Colonic mucosa (tissue), 4 donors: ENCODE measurements around the gene SHB. TPM values are rescaled to one million over a fixed set of nuclear protein-coding genes. Genes with fewer than 3 reads are reported as not detected.

Experiments used
- DNase-seq: peaks from one replicate; pipeline ENCODE4 v3.0.0-alpha.2; 2020
- H3K27ac ChIP-seq: fragments of 200-600 bp; one replicate; pipeline ENCODE4 v1.8.0; 2021
- H3K27me3 ChIP-seq: fragments of 200-600 bp; one replicate; pipeline ENCODE4 v1.8.0; 2021
- H3K36me3 ChIP-seq: fragments of 200-600 bp; one replicate; pipeline ENCODE4 v1.8.0; 2021
- H3K4me1 ChIP-seq: fragments of 200-600 bp; one replicate; pipeline ENCODE4 v1.8.0; 2021; ENCODE audit warnings: mild to moderate bottlenecking
- H3K4me3 ChIP-seq: fragments of 200-600 bp; one replicate; pipeline ENCODE4 v1.8.0; 2021
- H3K9ac ChIP-seq, 2 donors: one replicate each; pipeline ENCODE4 v1.7.0; 2013; ENCODE audit warnings: control low read depth in 2 of 2, low read depth in 2 of 2, low read length in 2 of 2
- H3K9me3 ChIP-seq: fragments of 200-600 bp; one replicate; pipeline ENCODE4 v1.8.0; 2021
- CTCF ChIP-seq: fragments of 200-600 bp; IDR thresholded peaks from one replicate; pipeline ENCODE4 v1.8.0; 2022; ENCODE audit warnings: antibody characterized with exemption, mild to moderate bottlenecking
- intact Hi-C: fragments of 100-400 bp; cut with DNase I; formaldehyde crosslinking; loops from one replicate; pipeline ENCODE4 v1.14.1; 2022
- total RNA-seq, 2 donors: library from RNA; stranded (reverse); fragmentation: NEBNext Ultra II Directional in 1 of 2; extraction: Animal tissue kit (Norgen Biotek cat#: 25700) in 1 of 2; gene quantifications; one replicate each; pipeline ENCODE4 v1.2.1, GENCODE V29; 2021
- donor health status: healthy.
- donor health status: DM: no; HTN: no; CAD: no.
- donor health status: DM: no; HTN: no; CAD: no.

Gene SHB
- total RNA-seq, 2 donors from 2014 or later: 17.4 to 24.0 TPM

GRCh38 chr9:38015906-38016305, 53.1 kb downstream of the SHB start:
- intact Hi-C loops: no loop called here
- no peak for TF ChIP-seq CTCF
- Histone ChIP-seq H3K27ac (no peak overlapping the region), H3K36me3 (peaks cover 4% of the 10 kb centered on the region), H3K27me3 (no peaks in the 10 kb centered on the region), H3K4me1 (no peaks in the 10 kb centered on the region), H3K9ac (no peak overlapping the region), H3K4me3 (no peak overlapping the region), H3K9me3 (no peaks in the 10 kb centered on the region)
- DNase-seq: no peak

- Histone ChIP-seq H3K27ac (no peak overlapping the region), H3K4me3 (no peak overlapping the region), H3K9me3 (no peaks in the 10 kb centered on the region), H3K27me3 (no peaks in the 10 kb centered on the region), H3K36me3 (peaks cover 4% of the 10 kb centered on the region), H3K4me1 (no peaks in the 10 kb centered on the region), H3K9ac (no peak overlapping the region)
- DNase-seq: no peak
- intact Hi-C loops: no loop called here
- TF ChIP-seq CTCF: no peak
Measured at GRCh38 chr9:38015266-38015665, 53.8 kb downstream of the SHB start.

- DNase-seq: no peak
- no peaks in the 10 kb centered on the region for H3K4me1 ChIP-seq
- intact Hi-C loops: no loop called here
- no peaks in the 10 kb centered on the region for H3K27me3 ChIP-seq
- H3K36me3 ChIP-seq: peaks cover 4% of the 10 kb centered on the region
- TF ChIP-seq CTCF: no peak
- H3K9ac ChIP-seq: no peak overlapping the region
- H3K9me3 ChIP-seq: no peaks in the 10 kb centered on the region
- H3K27ac ChIP-seq: no peak overlapping the region
- H3K4me3 ChIP-seq: no peak overlapping the region
Measured at GRCh38 chr9:38012767-38013450, 56.1 kb downstream of the SHB start.

GRCh38 chr9:38011991-38012390, 57.0 kb downstream of the SHB start:
- intact Hi-C loops: no loop called here
- Histone ChIP-seq H3K27me3 (no peaks in the 10 kb centered on the region), H3K9me3 (no peaks in the 10 kb centered on the region), H3K36me3 (peaks cover 4% of the 10 kb centered on the region), H3K4me3 (no peak overlapping the region), H3K9ac (no peak overlapping the region), H3K4me1 (no peaks in the 10 kb centered on the region), H3K27ac (no peak overlapping the region)
- DNase-seq: no peak
- no peak for TF ChIP-seq CTCF

GRCh38 chr9:38010918-38011704, 57.9 kb downstream of the SHB start:
- no peak for TF ChIP-seq CTCF
- Histone ChIP-seq H3K27me3 (no peaks in the 10 kb centered on the region), H3K27ac (no peak overlapping the region), H3K9ac (no peak overlapping the region), H3K9me3 (no peaks in the 10 kb centered on the region), H3K4me1 (no peaks in the 10 kb centered on the region), H3K36me3 (peaks cover 4% of the 10 kb centered on the region), H3K4me3 (no peak overlapping the region)
- intact Hi-C loops: no loop called here
- DNase-seq: no peak
